ENCODE measurements around the gene ADCY3. TPM values are rescaled to one million over a fixed set of nuclear protein-coding genes. Genes with fewer than 3 reads are reported as not detected.

ADCY3 gene
- total RNA-seq, 1 experiment from 2014 or later, result 39.5 TPM

DNA sequence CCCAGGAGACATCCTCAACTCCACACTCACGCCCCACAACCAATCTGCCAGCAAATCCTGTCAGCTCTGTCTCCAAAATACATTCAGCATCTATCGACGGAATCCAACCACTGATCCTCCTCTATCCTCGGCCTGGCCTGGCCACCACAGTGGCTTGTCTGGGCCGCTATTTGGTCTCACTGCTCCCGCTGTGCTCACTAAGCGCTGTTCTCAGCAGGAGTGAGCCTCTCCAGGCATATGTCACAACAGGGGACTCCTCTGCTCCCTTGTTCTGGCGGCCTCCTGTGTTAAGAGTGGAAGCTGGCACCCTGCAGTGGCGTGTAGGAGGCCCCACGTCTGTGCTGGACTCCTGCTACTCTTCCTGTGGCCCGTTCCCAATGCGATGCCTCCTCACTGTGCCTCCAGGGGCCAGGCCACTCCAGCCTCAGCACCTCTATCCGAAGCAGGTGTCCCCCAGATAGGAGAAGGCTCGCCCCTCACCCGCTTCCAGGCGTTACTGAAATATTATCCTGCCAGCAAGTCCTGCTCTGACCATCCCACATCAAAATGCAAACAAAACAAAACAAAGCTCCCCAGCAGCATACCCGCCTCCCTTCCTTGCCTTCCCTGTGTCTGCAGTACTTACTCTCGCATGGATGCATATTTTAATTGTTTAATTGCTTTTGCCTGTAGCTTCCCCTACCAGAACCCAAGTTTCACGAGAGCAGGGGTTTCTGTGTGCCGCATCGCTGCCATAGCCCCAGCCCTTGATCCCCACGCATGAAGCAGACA lies 86.9 kb downstream of the ADCY3 start:
- Mint-ChIP-seq H3K9me3 (peaks cover 0 to 7% of the 10 kb centered on the region in 2 experiments; a peak in 3 of 5 replicates), H3K4me3 (no peak overlapping the region; a peak in 1 of 5 replicates)
- TF ChIP-seq, protein P1, sequence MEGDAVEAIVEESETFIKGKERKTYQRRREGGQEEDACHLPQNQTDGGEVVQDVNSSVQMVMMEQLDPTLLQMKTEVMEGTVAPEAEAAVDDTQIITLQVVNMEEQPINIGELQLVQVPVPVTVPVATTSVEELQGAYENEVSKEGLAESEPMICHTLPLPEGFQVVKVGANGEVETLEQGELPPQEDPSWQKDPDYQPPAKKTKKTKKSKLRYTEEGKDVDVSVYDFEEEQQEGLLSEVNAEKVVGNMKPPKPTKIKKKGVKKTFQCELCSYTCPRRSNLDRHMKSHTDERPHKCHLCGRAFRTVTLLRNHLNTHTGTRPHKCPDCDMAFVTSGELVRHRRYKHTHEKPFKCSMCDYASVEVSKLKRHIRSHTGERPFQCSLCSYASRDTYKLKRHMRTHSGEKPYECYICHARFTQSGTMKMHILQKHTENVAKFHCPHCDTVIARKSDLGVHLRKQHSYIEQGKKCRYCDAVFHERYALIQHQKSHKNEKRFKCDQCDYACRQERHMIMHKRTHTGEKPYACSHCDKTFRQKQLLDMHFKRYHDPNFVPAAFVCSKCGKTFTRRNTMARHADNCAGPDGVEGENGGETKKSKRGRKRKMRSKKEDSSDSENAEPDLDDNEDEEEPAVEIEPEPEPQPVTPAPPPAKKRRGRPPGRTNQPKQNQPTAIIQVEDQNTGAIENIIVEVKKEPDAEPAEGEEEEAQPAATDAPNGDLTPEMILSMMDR (conservative IDR thresholded peaks at IDR 0.05), result no peak

More for the DNA sequence above, 86.9 kb downstream of the ADCY3 start:
- H2BK120ac ChIP-seq (ENCODE audit: low read depth, low read length, poor library complexity, severe bottlenecking), result no peak overlapping the region
- no peaks in the 10 kb centered on the region for H3K79me1 ChIP-seq (ENCODE audit: insufficient read depth, low read depth, low read length, poor library complexity, severe bottlenecking)
- DNase-seq, result peak; percentile 40
- H2BK5ac ChIP-seq (ENCODE audit: insufficient read length, low read length), result no peak overlapping the region
- no peaks in the 10 kb centered on the region for H3K27me3 ChIP-seq (ENCODE audit: insufficient read depth, low read length)
- H3K14ac ChIP-seq (ENCODE audit: insufficient read depth, low read length), result peak overlapping the region; percentile 69; the same call in 1 of the 2 replicates
- no peak overlapping the region for H2BK20ac ChIP-seq (ENCODE audit: low read depth, low read length, poor library complexity, severe bottlenecking)
- peaks cover 2% of the 10 kb centered on the region; the same call in 1 of the 2 replicates for H3K4me1 ChIP-seq (ENCODE audit: insufficient read depth, low read length)
- no peaks in the 10 kb centered on the region for H3K79me2 ChIP-seq (ENCODE audit: insufficient read depth, low read length)
- H2AFZ ChIP-seq (ENCODE audit: low read length), result no peak overlapping the region
- H2BK12ac ChIP-seq (ENCODE audit: insufficient read length, low read depth, low read length), result no peak overlapping the region
- no peak overlapping the region for H3K23ac ChIP-seq (ENCODE audit: insufficient read length, low read depth, low read length)
- WGBS (ENCODE audit: extremely low coverage, insufficient read length, low lambda C conversion rate), result no CpG with 5 or more reads among the region's 22 CpGs
- H3K9ac ChIP-seq (ENCODE audit: extremely low read depth, insufficient read length, low read length), result no peak overlapping the region
- no peak overlapping the region for H3K18ac ChIP-seq (ENCODE audit: insufficient read length, low read depth, low read length)
- H4K91ac ChIP-seq (ENCODE audit: insufficient read length, low read depth, low read length), result no peak overlapping the region
- no peak overlapping the region for H3K4me2 ChIP-seq (ENCODE audit: insufficient read depth, insufficient read length, low read length)
- peaks cover 22 to 24% of the 10 kb centered on the region in 2 experiments for H3K4me1 Mint-ChIP-seq
- no peak overlapping the region for H3K4ac ChIP-seq (ENCODE audit: low read depth, low read length)
- no peaks in the 10 kb centered on the region for H3K23me2 ChIP-seq (ENCODE audit: insufficient read length, low read depth, low read length, poor library complexity, severe bottlenecking)
- no peak overlapping the region for H3K56ac ChIP-seq (ENCODE audit: insufficient read length, low read depth, low read length)
- H4K5ac ChIP-seq (ENCODE audit: insufficient read length, low read depth, low read length), result no peak overlapping the region
- H3T11ph ChIP-seq (ENCODE audit: low read length), result no peak overlapping the region
- no peak overlapping the region for H3K27ac ChIP-seq (ENCODE audit: insufficient read length, low read depth, low read length)
- no peaks in the 10 kb centered on the region for H3K9me3 ChIP-seq (ENCODE audit: control insufficient read depth, low read depth, low read length)
- no peaks in the 10 kb centered on the region for H4K20me1 ChIP-seq (ENCODE audit: control insufficient read depth, insufficient read depth, insufficient read length)
- H3K27ac Mint-ChIP-seq, result peak overlapping the region; percentile 12 to 41 (median 23); a peak in 6 of 7 replicates
- no peak overlapping the region for H4K8ac ChIP-seq (replicated peaks; ENCODE audit: insufficient read length, low read depth, low read length)
- no peak overlapping the region for H2BK15ac ChIP-seq (ENCODE audit: low read depth, low read length)
- no peak overlapping the region for H2AK5ac ChIP-seq (ENCODE audit: insufficient read length, low read length)
- H3K36me3 Mint-ChIP-seq (ENCODE audit: insufficient read depth in 1 of 3, low read depth in 3 of 3), result peaks cover 40 to 46% (median 41%) of the 10 kb centered on the region in 3 experiments
- H3K27me3 Mint-ChIP-seq (ENCODE audit: low read depth), result no peaks in the 10 kb centered on the region; the same call in none of the 2 replicates

Measured in H9 (cell line).